Right lobe of liver (tissue), 6 donors: ENCODE results near the gene RAD18. TPM values are rescaled to one million over a fixed set of nuclear protein-coding genes. Genes with fewer than 3 reads are reported as not detected.

Source experiments
- ATAC-seq, 4 donors: fragments of 200-7000 bp; cut with Tn5 transposase; one replicate each; pipeline ENCODE4 v1.9.1; 2020; ENCODE audit warnings: mild to moderate bottlenecking in 4 of 4, moderate library complexity in 4 of 4
- DNase-seq, 3 donors: peaks; one replicate each; pipeline ENCODE4 v3.0.0-alpha.2; 2020
- H3K27ac ChIP-seq, 3 donors: fragments of 200-600 bp; one replicate each; pipeline ENCODE4 v1.8.0; 2022
- H3K27me3 ChIP-seq, 2 donors: fragments of 200-600 bp; one replicate each; pipeline ENCODE4 v1.8.0; 2022
- H3K36me3 ChIP-seq, 4 donors: fragments of 200-600 bp; sonication (generic) in 1 of 4; one replicate each; pipeline versions ENCODE4 v1.5.1 to v1.8.0; 2017 to 2022; ENCODE audit warnings: control low read depth in 1 of 4
- H3K4me1 ChIP-seq, 4 donors: fragments of 200-600 bp; sonication (generic) in 1 of 4; one replicate each; pipeline versions ENCODE4 v1.5.1 to v1.8.0; 2017 to 2022; ENCODE audit warnings: control low read depth in 1 of 4
- H3K4me3 ChIP-seq, 3 donors: fragments of 200-600 bp; one replicate each; pipeline ENCODE4 v1.8.0; 2022
- H3K9me3 ChIP-seq, 4 donors: fragments of 200-600 bp; sonication (generic) in 1 of 4; one replicate each; pipeline versions ENCODE4 v1.5.1 to v1.8.0; 2017 to 2022; ENCODE audit warnings: control low read depth in 1 of 4
- POLR2A ChIP-seq: fragments of 450-650 bp; IDR thresholded peaks from one replicate; pipeline ENCODE4 v1.6.1; 2017; ENCODE audit warnings: antibody characterized with exemption, mild to moderate bottlenecking
- WGBS: methylation state at CpG from one replicate; pipeline ENCODE4 v1.1.6; 2018; ENCODE audit warnings: low coverage, low lambda C conversion rate; ENCODE audit not compliant: insufficient coverage; ENCODE audit errors: missing lambda C conversion rate; 5-methylcytosine and 5-hydroxymethylcytosine counted together
- intact Hi-C, 2 donors: fragments of 100-400 bp; cut with DNase I; formaldehyde crosslinking; loops; one replicate each; pipeline versions ENCODE4 v1.11.2 to v1.14.1; 2022
- small RNA-seq, 2 experiments: library from RNA; depleted of rRNA; stranded (forward); fragments of <200 nt; gene quantifications; one replicate each; pipeline ENCODE3, GENCODE V24; 2016
- total RNA-seq, 6 experiments: library from RNA; depleted of rRNA in 2 of 6; stranded (reverse); fragments of >200 nt in 2 of 6; fragmentation: NEBNext Ultra II Directional in 3 of 6; extraction: Animal tissue kit (Norgen Biotek cat#: 25700) in 3 of 6; gene quantifications; one replicate each; pipeline versions ENCODE4 v1.1.0 to v1.2.4, GENCODE V29; 2016 to 2023
- TF ChIP-seq, protein P1 (sequence below), 4 donors: fragments of 200-600 bp in 3 of 4; fragments of 450-650 bp in 1 of 4; IDR thresholded peaks; one replicate each; pipeline versions ENCODE4 v1.5.1 to v1.8.0; 2016 to 2022; ENCODE audit warnings: antibody characterized with exemption in 4 of 4, mild to moderate bottlenecking in 2 of 4
- donor health status: DM: no; HTN: yes; CAD: no.
- donor health status: DM: no; HTN: no; CAD: no.
- donor health status: DM: no; HTN: no; CAD: no.
- donor health status: DM: no; HTN: yes; CAD: no.
- donor health status: DM: no; HTN: yes; CAD: no.

Gene RAD18
- total RNA-seq, 6 experiments from 2014 or later, result 1.9 to 5.1 (median 4.3) TPM

DNA sequence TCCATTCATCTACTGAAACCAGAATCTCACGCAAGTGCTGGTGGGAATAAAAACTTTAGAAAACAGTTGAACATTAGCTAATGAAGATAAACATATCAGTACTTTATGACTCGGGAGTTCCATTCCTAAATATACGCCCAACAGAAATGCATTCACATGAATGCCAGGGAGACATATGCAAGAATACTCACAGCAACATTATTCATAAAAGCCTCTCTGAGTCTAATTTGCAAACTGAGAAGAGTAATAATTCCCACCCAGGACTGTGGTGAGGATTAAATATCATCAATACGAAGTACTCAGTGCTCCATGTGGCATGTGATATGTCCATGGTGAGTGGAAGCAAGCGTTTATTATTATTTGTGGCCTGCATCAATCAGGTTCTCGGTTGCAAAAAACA, 128.3 kb downstream of the RAD18 start:
- ATAC-seq (no peak), DNase-seq (no peak)
- Histone ChIP-seq H3K36me3 (no peaks in the 10 kb centered on the region), H3K9me3 (no peaks in the 10 kb centered on the region), H3K27me3 (no peaks in the 10 kb centered on the region), H3K4me1 (no peaks in the 10 kb centered on the region), H3K4me3 (no peak overlapping the region), H3K27ac (no peak overlapping the region)
- intact Hi-C loops, result no loop called here
- WGBS, result 91% methylated on average over 5 of the region's 6 CpGs
- no peak for TF ChIP-seq POLR2A
- TF ChIP-seq, protein P1, sequence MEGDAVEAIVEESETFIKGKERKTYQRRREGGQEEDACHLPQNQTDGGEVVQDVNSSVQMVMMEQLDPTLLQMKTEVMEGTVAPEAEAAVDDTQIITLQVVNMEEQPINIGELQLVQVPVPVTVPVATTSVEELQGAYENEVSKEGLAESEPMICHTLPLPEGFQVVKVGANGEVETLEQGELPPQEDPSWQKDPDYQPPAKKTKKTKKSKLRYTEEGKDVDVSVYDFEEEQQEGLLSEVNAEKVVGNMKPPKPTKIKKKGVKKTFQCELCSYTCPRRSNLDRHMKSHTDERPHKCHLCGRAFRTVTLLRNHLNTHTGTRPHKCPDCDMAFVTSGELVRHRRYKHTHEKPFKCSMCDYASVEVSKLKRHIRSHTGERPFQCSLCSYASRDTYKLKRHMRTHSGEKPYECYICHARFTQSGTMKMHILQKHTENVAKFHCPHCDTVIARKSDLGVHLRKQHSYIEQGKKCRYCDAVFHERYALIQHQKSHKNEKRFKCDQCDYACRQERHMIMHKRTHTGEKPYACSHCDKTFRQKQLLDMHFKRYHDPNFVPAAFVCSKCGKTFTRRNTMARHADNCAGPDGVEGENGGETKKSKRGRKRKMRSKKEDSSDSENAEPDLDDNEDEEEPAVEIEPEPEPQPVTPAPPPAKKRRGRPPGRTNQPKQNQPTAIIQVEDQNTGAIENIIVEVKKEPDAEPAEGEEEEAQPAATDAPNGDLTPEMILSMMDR (IDR thresholded peaks at IDR 0.05), result no peak

GRCh38 chr3:8827641-8828040, 135.6 kb downstream of the RAD18 start:
- WGBS, result no CpG with 5 or more reads among the region's 1 CpG
- DNase-seq (no peak), ATAC-seq (no peak)
- H3K27ac ChIP-seq, result no peak overlapping the region
- no peaks in the 10 kb centered on the region for H3K9me3 ChIP-seq
- no peaks in the 10 kb centered on the region for H3K4me1 ChIP-seq
- H3K27me3 ChIP-seq, result no peaks in the 10 kb centered on the region
- H3K36me3 ChIP-seq, result no peaks in the 10 kb centered on the region
- TF ChIP-seq POLR2A, result no peak
- TF ChIP-seq, protein P1 (IDR thresholded peaks at IDR 0.05), result no peak
- intact Hi-C loops, result no loop called here
- no peak overlapping the region for H3K4me3 ChIP-seq

Small RNA genes within 50 kb of the gene (small RNA-seq; reads per million reads assigned to genes)
- 0 reads per million in 2 experiments for gene RF00416

Other genes with a start within 250 kb of the RAD18 start
- not detected for gene CAV3, start 229.7 kb downstream of the RAD18 start, total RNA-seq
- under 1 TPM; 0.04 to 0.31 (median 0.20) TPM for gene OXTR, start 193.9 kb downstream of the RAD18 start, total RNA-seq